ENCODE results near the gene LRP1. TPM values are rescaled to one million over a fixed set of nuclear protein-coding genes. Genes with fewer than 3 reads are reported as not detected.

Gene LRP1
- total RNA-seq, 2 donors from 2014 or later, result 107 to 123 TPM

DNA sequence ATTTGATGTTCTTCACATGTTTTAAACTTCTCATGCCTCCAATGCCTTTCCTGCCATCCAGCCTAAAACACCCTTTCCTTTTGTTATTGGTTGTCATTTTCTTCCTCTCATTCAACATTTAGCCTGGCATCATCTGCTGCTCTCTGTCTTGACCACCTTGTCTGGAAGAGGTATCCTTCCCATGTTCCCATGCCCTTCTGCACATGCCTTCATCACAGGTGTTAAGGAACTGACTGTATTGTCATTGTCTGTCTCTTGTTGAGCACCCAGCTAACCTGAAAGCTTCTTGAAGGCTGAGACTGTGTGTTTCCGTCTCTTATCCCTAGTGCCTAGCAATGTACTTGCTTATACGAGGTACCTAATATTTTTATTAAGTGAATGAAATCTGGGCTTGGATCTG lies 4.5 kb upstream of the LRP1 start:
- no peaks in the 10 kb centered on the region for H3K36me3 ChIP-seq
- TF ChIP-seq, protein P1, sequence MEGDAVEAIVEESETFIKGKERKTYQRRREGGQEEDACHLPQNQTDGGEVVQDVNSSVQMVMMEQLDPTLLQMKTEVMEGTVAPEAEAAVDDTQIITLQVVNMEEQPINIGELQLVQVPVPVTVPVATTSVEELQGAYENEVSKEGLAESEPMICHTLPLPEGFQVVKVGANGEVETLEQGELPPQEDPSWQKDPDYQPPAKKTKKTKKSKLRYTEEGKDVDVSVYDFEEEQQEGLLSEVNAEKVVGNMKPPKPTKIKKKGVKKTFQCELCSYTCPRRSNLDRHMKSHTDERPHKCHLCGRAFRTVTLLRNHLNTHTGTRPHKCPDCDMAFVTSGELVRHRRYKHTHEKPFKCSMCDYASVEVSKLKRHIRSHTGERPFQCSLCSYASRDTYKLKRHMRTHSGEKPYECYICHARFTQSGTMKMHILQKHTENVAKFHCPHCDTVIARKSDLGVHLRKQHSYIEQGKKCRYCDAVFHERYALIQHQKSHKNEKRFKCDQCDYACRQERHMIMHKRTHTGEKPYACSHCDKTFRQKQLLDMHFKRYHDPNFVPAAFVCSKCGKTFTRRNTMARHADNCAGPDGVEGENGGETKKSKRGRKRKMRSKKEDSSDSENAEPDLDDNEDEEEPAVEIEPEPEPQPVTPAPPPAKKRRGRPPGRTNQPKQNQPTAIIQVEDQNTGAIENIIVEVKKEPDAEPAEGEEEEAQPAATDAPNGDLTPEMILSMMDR (IDR thresholded peaks at IDR 0.05), result no peak
- H3K4me3 ChIP-seq, result no peak overlapping the region
- H3K4me1 ChIP-seq, result peaks cover 5% of the 10 kb centered on the region
- H3K9me3 ChIP-seq, result no peaks in the 10 kb centered on the region
- no peak overlapping the region for H3K9ac ChIP-seq (ENCODE audit: low read depth in 2 of 2, low read length in 2 of 2)
- no peak overlapping the region for H3K27ac ChIP-seq
- no peaks in the 10 kb centered on the region for H3K27me3 ChIP-seq
- DNase-seq, result no peak
- intact Hi-C loops (cut with DNase I), result loop anchor here (2.0 kb wide), 1 partner anchor 59 kb away; no protein-coding TSS in a partner anchor

DNA sequence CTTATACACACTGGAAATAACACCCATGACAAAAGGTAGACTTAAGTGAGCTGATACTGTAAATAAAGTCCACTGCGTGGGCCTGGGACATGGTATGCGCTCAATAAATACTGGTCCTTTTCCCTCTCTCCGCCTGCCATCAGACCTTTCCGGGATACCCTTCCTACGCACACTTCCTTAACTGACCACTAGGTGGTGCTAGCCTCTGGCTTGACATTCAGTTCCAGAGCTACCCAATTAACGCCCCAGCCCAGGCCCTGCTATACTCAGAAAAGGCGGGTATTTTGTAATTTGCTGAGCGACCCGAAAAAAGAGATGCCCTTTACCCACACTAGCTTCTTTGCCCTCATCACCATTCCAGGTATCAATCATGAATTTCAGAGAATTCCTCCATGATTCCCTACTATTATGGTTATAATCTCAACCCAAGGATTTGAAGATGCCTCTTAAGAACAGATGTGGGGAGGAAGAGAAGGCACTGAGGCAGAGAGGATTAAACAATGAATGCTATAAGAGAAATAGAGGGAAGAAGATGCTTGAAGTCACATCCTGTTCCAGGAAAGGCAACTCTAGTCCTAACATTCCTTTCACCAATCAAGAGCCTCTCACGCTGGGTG lies 3.9 kb upstream of the LRP1 start:
- intact Hi-C loops (cut with DNase I), result loop anchor here (2.0 kb wide), 1 partner anchor 58 kb away; no protein-coding TSS in a partner anchor
- TF ChIP-seq, protein P1 (IDR thresholded peaks at IDR 0.05), result peak; percentile 96
- Histone ChIP-seq H3K4me3 (no peak overlapping the region), H3K9me3 (no peaks in the 10 kb centered on the region), H3K27ac (no peak overlapping the region), H3K4me1 (peaks cover 5% of the 10 kb centered on the region), H3K9ac (ENCODE audit: low read depth in 2 of 2, low read length in 2 of 2) (peak overlapping the region in 1 of 2 donors; percentile 9), H3K36me3 (no peaks in the 10 kb centered on the region), H3K27me3 (no peaks in the 10 kb centered on the region)
- DNase-seq, result peak; percentile 89

DNA sequence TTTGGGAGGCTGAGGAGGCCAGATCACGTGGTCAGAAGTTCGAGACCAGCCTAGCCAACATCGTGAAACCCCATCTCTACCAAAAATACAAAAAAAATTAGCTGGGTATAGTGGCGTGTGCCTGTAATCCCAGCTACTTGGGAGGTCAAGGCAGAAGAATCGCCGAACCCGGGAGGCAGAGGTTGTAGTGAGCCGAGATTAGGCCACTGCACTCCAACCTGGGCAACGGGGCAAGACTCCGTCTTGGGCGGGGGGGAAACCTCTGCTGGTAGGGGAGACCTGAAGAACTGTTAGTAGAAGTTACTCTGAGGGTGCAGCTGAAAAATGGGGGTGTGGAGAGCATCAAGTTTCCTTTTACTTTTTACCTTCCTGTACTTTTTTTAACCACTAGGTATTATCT lies 2.2 kb upstream of the LRP1 start:
- H3K9me3 ChIP-seq, result no peaks in the 10 kb centered on the region
- H3K4me1 ChIP-seq, result peaks cover 5% of the 10 kb centered on the region
- no peak overlapping the region for H3K27ac ChIP-seq
- intact Hi-C loops (cut with DNase I), result no loop called here
- no peak overlapping the region for H3K4me3 ChIP-seq
- TF ChIP-seq, protein P1 (IDR thresholded peaks at IDR 0.05), result no peak
- DNase-seq, result peak; percentile 18
- H3K9ac ChIP-seq (ENCODE audit: low read depth in 2 of 2, low read length in 2 of 2), result no peak overlapping the region
- H3K27me3 ChIP-seq, result no peaks in the 10 kb centered on the region
- H3K36me3 ChIP-seq, result no peaks in the 10 kb centered on the region

DNA sequence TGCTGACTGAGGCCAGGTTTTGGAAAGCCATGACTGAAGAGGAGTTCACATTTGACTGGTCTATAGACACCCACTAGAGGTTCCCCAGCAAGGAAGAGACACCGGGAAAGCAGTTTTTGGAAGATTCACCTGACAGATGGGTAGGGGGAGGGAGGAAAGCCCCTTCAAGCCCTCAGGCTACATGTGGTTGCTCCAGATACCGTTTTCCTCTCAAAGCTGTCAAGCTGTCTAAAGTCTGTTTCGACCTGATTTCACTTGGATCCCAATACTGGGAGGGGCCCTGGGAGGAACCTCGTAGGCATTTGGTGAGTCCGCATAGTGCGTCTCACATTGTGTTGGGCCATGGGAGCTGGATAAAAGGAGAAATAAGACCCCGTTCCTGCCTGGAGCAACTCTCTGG lies 1.7 kb upstream of the LRP1 start:
- Histone ChIP-seq H3K9ac (ENCODE audit: low read depth in 2 of 2, low read length in 2 of 2) (peak overlapping the region in 1 of 2 donors; percentile 94), H3K4me1 (peaks cover 5% of the 10 kb centered on the region), H3K4me3 (no peak overlapping the region), H3K27me3 (no peaks in the 10 kb centered on the region), H3K9me3 (no peaks in the 10 kb centered on the region), H3K36me3 (no peaks in the 10 kb centered on the region), H3K27ac (peak overlapping the region; percentile 99)
- TF ChIP-seq, protein P1 (IDR thresholded peaks at IDR 0.05), result no peak
- intact Hi-C loops (cut with DNase I), result no loop called here
- peak; percentile 36 for DNase-seq

DNA sequence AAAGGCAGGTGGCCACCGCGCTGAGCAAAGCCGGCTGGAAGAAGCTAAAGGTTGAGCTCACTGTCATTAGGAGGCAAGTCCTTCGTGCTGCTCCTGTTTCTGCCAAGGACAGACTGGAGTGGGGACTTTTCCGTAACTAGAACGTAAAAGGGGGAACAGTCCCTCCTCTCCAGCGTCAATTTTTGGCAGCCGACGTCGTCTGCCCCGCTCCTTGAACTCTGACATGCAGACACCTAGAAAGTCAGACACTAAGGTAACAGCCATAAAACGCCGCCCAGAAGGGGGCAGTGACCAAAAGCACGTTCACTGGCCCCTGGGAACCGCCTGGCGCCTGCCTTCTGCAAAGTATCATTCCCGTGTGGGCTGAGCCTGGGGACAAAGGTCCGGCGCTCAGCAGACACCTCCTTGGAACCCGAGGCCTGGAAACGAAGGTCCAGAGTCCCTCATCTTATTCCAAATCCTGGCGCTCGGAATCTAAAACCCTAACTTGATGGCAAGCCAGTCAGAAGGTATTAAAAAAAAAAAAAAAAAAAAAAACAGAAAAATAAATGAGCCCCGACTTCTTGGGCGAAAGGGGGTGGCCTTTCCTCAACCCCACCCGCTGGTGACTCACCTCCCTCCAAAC lies 1.1 kb upstream of the LRP1 start:
- H3K36me3 ChIP-seq, result no peaks in the 10 kb centered on the region
- DNase-seq, result peak; percentile 94
- H3K4me1 ChIP-seq, result peaks cover 5% of the 10 kb centered on the region
- H3K4me3 ChIP-seq, result peak overlapping the region; percentile 86
- no peaks in the 10 kb centered on the region for H3K27me3 ChIP-seq
- peak overlapping the region; percentile 99 for H3K27ac ChIP-seq
- peak overlapping the region; percentile 84 to 94 for H3K9ac ChIP-seq (ENCODE audit: low read depth in 2 of 2, low read length in 2 of 2)
- no peaks in the 10 kb centered on the region for H3K9me3 ChIP-seq
- TF ChIP-seq, protein P1 (IDR thresholded peaks at IDR 0.05), result peak; percentile 14
- intact Hi-C loops (cut with DNase I), result no loop called here
